GM21723 (cell line): Measurements from ENCODE around the gene CTPS1.

Experiments
- ATAC-seq: cut with Tn5 transposase; IDR thresholded peaks from one replicate; pipeline ENCODE4 v1.9.1; 2021; ENCODE audit warnings: mild to moderate bottlenecking, moderate library complexity; ENCODE audit not compliant: unreplicated experiment

The CTPS1 gene

GRCh38 chr1:40988280-40988679 lies 8.8 kb downstream of the CTPS1 start:
- ATAC-seq = no peak

GRCh38 chr1:40989066-40989465 lies 9.6 kb downstream of the CTPS1 start:
- no peak for ATAC-seq

GRCh38 chr1:40997096-40997495 lies 17.6 kb downstream of the CTPS1 start:
- no peak for ATAC-seq

GRCh38 chr1:40998668-40999067 lies 19.2 kb downstream of the CTPS1 start:
- no peak for ATAC-seq

GRCh38 chr1:41003127-41003639 lies 23.7 kb downstream of the CTPS1 start:
- ATAC-seq = no peak

GRCh38 chr1:41003640-41004220 lies 24.2 kb downstream of the CTPS1 start:
- ATAC-seq = peak; percentile 97

- no peak for ATAC-seq
Measured at GRCh38 chr1:41005876-41006275, 26.4 kb downstream of the CTPS1 start.

- ATAC-seq = no peak
Measured at GRCh38 chr1:41006942-41007865, 27.7 kb downstream of the CTPS1 start.

GRCh38 chr1:41009466-41009865 lies 30.0 kb downstream of the CTPS1 start:
- no peak for ATAC-seq

- no peak for ATAC-seq
Measured at GRCh38 chr1:41010345-41010744, 30.8 kb downstream of the CTPS1 start.

GRCh38 chr1:41013024-41013423 lies 33.5 kb downstream of the CTPS1 start:
- ATAC-seq = no peak

- no peak for ATAC-seq
Measured at GRCh38 chr1:41013796-41014195, 34.3 kb downstream of the CTPS1 start.

GRCh38 chr1:41014871-41015270 lies 35.4 kb downstream of the CTPS1 start:
- no peak for ATAC-seq

GRCh38 chr1:41015281-41015896 lies 35.9 kb downstream of the CTPS1 start:
- no peak for ATAC-seq

- no peak for ATAC-seq
Measured at GRCh38 chr1:41015897-41016470, 36.5 kb downstream of the CTPS1 start.

GRCh38 chr1:41017141-41018017 lies 37.9 kb downstream of the CTPS1 start:
- no peak for ATAC-seq

- no peak for ATAC-seq
Measured at GRCh38 chr1:41018018-41018410, 38.5 kb downstream of the CTPS1 start.

GRCh38 chr1:41019353-41019745 lies 39.9 kb downstream of the CTPS1 start:
- ATAC-seq = no peak

- no peak for ATAC-seq
Measured at GRCh38 chr1:41020109-41020576, 40.6 kb downstream of the CTPS1 start.

GRCh38 chr1:41020654-41021053 lies 41.2 kb downstream of the CTPS1 start:
- ATAC-seq = no peak
